Tibial nerve (tissue), 4 donors: ENCODE data around the gene PDE3B. TPM values are rescaled to one million over a fixed set of nuclear protein-coding genes. Genes with fewer than 3 reads are reported as not detected.

ENCODE experiments used
- DNase-seq, 2 donors: peaks; one replicate each; pipeline ENCODE4 v3.0.0-alpha.2; 2019; ENCODE audit warnings: low spot score in 2 of 2
- H3K27ac ChIP-seq, 4 donors: fragments of 200-600 bp; sonication (generic) in 3 of 4; one replicate each; pipeline ENCODE4 v1.5.1; 2017 to 2019; ENCODE audit warnings: mild to moderate bottlenecking in 1 of 4
- H3K27me3 ChIP-seq, 2 donors: fragments of 200-600 bp; sonication (generic) in 1 of 2; one replicate each; pipeline versions ENCODE4 v1.5.1 to v1.6.0; 2017 to 2019
- H3K36me3 ChIP-seq, 3 donors: fragments of 200-600 bp; sonication (generic); one replicate each; pipeline ENCODE4 v1.5.1; 2018 to 2019
- H3K4me1 ChIP-seq, 4 donors: fragments of 200-600 bp; sonication (generic) in 3 of 4; one replicate each; pipeline ENCODE4 v1.5.1; 2017 to 2019
- H3K4me3 ChIP-seq, 4 donors: fragments of 200-600 bp; sonication (generic) in 3 of 4; one replicate each; pipeline ENCODE4 v1.5.1; 2017 to 2019; ENCODE audit warnings: mild to moderate bottlenecking in 1 of 4, moderate library complexity in 1 of 4
- H3K9me3 ChIP-seq, 4 donors: fragments of 200-600 bp; sonication (generic) in 3 of 4; one replicate each; pipeline ENCODE4 v1.5.1; 2017 to 2019
- EP300 ChIP-seq, 2 donors: sonication (generic); formaldehyde crosslinking; IDR thresholded peaks; one replicate each; pipeline ENCODE4 v1.6.1; 2017; ENCODE audit warnings: antibody characterized with exemption in 2 of 2, mild to moderate bottlenecking in 1 of 2
- POLR2A ChIP-seq, 2 donors: fragments of 450-650 bp; IDR thresholded peaks; one replicate each; pipeline ENCODE4 v1.6.1; 2017; ENCODE audit warnings: antibody characterized with exemption in 2 of 2, mild to moderate bottlenecking in 2 of 2, moderate library complexity in 2 of 2
- WGBS, 2 donors: methylation state at CpG; one replicate each; pipeline ENCODE4 v1.1.5; 2018; 5-methylcytosine and 5-hydroxymethylcytosine counted together
- total RNA-seq, 4 donors: library from RNA; depleted of rRNA; stranded (reverse); fragments of >200 nt; gene quantifications; one replicate each; pipeline ENCODE4 v1.1.0, GENCODE V29; 2016
- TF ChIP-seq, protein P1 (sequence below), 5 experiments: fragments of 200-600 bp in 3 of 5; fragments of 450-650 bp in 2 of 5; sonication (generic) in 3 of 5; IDR thresholded peaks; one replicate each; pipeline ENCODE4 v1.5.1; 2016 to 2019; ENCODE audit warnings: antibody characterized with exemption in 5 of 5, mild to moderate bottlenecking in 3 of 5, moderate library complexity in 2 of 5

PDE3B gene
- total RNA-seq, 4 donors from 2014 or later: 15.3 to 39.9 (median 26.4) TPM

DNA sequence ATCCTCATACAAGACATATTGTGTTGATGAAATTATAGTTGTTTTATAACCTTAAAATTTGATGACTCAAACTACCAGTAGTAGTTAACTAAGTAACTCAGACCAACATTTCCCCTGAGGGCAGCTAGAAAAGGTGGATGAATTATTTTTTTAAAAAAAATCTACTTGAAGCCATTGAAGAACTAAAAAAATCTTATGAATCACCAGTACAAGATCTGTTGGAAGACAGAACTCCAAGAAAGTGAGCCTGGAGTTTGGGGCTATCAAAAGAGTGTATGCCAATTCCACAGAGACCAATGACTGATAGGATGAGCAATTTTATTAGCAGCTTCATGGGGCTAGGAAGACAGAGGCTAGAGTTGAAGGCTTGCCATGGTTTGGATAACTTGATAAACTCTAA is 176.0 kb downstream of the PDE3B start:
- no peaks in the 10 kb centered on the region for H3K36me3 ChIP-seq
- TF ChIP-seq, protein P1, sequence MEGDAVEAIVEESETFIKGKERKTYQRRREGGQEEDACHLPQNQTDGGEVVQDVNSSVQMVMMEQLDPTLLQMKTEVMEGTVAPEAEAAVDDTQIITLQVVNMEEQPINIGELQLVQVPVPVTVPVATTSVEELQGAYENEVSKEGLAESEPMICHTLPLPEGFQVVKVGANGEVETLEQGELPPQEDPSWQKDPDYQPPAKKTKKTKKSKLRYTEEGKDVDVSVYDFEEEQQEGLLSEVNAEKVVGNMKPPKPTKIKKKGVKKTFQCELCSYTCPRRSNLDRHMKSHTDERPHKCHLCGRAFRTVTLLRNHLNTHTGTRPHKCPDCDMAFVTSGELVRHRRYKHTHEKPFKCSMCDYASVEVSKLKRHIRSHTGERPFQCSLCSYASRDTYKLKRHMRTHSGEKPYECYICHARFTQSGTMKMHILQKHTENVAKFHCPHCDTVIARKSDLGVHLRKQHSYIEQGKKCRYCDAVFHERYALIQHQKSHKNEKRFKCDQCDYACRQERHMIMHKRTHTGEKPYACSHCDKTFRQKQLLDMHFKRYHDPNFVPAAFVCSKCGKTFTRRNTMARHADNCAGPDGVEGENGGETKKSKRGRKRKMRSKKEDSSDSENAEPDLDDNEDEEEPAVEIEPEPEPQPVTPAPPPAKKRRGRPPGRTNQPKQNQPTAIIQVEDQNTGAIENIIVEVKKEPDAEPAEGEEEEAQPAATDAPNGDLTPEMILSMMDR (IDR thresholded peaks at IDR 0.05): no peak
- TF ChIP-seq EP300 (IDR thresholded peaks at IDR 0.05): no peak
- TF ChIP-seq POLR2A (IDR thresholded peaks at IDR 0.05): no peak

GRCh38 chr11:14821031-14821430 is 177.4 kb downstream of the PDE3B start:
- no peaks in the 10 kb centered on the region for H3K36me3 ChIP-seq
- DNase-seq: no peak
- H3K4me3 ChIP-seq: no peak overlapping the region
- no peaks in the 10 kb centered on the region for H3K9me3 ChIP-seq
- TF ChIP-seq EP300 (IDR thresholded peaks at IDR 0.05) (no peak), POLR2A (IDR thresholded peaks at IDR 0.05) (no peak)
- TF ChIP-seq, protein P1 (IDR thresholded peaks at IDR 0.05): no peak
- no peaks in the 10 kb centered on the region for H3K4me1 ChIP-seq
- H3K27me3 ChIP-seq: no peaks in the 10 kb centered on the region
- no peak overlapping the region for H3K27ac ChIP-seq

More for the DNA sequence above, 176.0 kb downstream of the PDE3B start:
- Histone ChIP-seq H3K4me3 (no peak overlapping the region), H3K9me3 (no peaks in the 10 kb centered on the region), H3K27ac (no peak overlapping the region), H3K27me3 (no peaks in the 10 kb centered on the region), H3K4me1 (no peaks in the 10 kb centered on the region)
- DNase-seq: no peak

GRCh38 chr11:14826600-14826999 is 183.0 kb downstream of the PDE3B start:
- no peak for TF ChIP-seq EP300 (IDR thresholded peaks at IDR 0.05)
- TF ChIP-seq, protein P1 (IDR thresholded peaks at IDR 0.05): no peak
- no peak for TF ChIP-seq POLR2A (IDR thresholded peaks at IDR 0.05)
- 85 to 87% methylated on average over 2 of the region's 2 CpGs for WGBS, 2 donors
- Histone ChIP-seq H3K36me3 (no peaks in the 10 kb centered on the region), H3K9me3 (peaks cover 0 to 2% (median 0%) of the 10 kb centered on the region in 4 donors), H3K4me1 (no peaks in the 10 kb centered on the region), H3K27ac (no peak overlapping the region), H3K4me3 (no peak overlapping the region), H3K27me3 (no peaks in the 10 kb centered on the region)
- no peak for DNase-seq

GRCh38 chr11:14835496-14836492 is 192.2 kb downstream of the PDE3B start:
- no peak for DNase-seq
- TF ChIP-seq EP300 (IDR thresholded peaks at IDR 0.05) (no peak), POLR2A (IDR thresholded peaks at IDR 0.05) (no peak)
- TF ChIP-seq, protein P1 (IDR thresholded peaks at IDR 0.05): no peak
- Histone ChIP-seq H3K27me3 (no peaks in the 10 kb centered on the region), H3K4me1 (no peaks in the 10 kb centered on the region), H3K9me3 (no peaks in the 10 kb centered on the region), H3K4me3 (no peak overlapping the region), H3K27ac (no peak overlapping the region), H3K36me3 (no peaks in the 10 kb centered on the region)

GRCh38 chr11:14842002-14842401 is 198.4 kb downstream of the PDE3B start:
- no peaks in the 10 kb centered on the region for H3K36me3 ChIP-seq
- DNase-seq: no peak
- no peak overlapping the region for H3K27ac ChIP-seq
- TF ChIP-seq POLR2A (IDR thresholded peaks at IDR 0.05): no peak
- no peak for TF ChIP-seq EP300 (IDR thresholded peaks at IDR 0.05)
- TF ChIP-seq, protein P1 (IDR thresholded peaks at IDR 0.05): no peak
- no peak overlapping the region for H3K4me3 ChIP-seq
- H3K9me3 ChIP-seq: no peaks in the 10 kb centered on the region
- H3K27me3 ChIP-seq: no peaks in the 10 kb centered on the region
- no peaks in the 10 kb centered on the region for H3K4me1 ChIP-seq
- WGBS, 2 donors: 82 to 87% methylated on average over 3 of the region's 3 CpGs
